ENCODE results near the gene WIZ.
A peak's percentile ranks its signal among the peaks of the same experiment; 100 is the strongest.
"Not testable (repeated sequence)": the region's sequence is repeated elsewhere in the genome, so short reads cannot be mapped to it uniquely, and the experiment has no call there.

WIZ gene

DNA sequence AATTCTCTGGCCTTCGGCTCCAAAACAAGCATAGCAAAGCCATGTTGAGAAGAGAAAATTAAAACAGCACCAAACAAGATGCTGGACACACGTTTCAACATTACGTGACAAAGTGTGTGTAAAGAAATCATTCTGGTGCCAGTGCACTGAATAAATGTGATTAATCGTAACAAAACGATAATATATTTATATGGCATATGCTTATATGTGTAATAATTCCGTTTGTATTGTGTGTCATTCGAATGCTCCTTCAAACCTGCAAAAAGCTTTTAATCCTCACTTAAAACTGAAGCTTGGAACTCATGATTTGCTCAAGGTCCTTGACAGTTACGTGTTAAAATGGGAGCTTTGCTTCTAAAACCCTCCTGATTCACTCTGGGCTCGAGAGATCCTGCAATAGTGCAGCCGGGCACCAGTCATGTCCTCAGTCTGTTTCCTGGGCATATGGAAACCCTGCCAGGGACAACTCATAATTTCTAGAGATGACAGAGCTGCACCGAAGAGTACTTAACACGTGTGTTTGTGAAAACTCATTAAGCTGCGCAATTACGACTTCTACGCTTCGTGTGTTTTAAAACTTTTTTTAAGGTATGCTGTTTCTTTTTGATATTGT, 30.2 kb downstream of the WIZ start:
- peaks cover 46% of the 10 kb centered on the region for H3K4me1 Mint-ChIP-seq
- ATAC-seq = no peak
- peaks cover 40% of the 10 kb centered on the region for H3K36me3 Mint-ChIP-seq
- peak overlapping the region; percentile 100 for H3K4me3 Mint-ChIP-seq
- no peaks in the 10 kb centered on the region for H3K27me3 Mint-ChIP-seq
- H3K27ac Mint-ChIP-seq = peak overlapping the region; percentile 99
- no peaks in the 10 kb centered on the region for H3K9me3 Mint-ChIP-seq

DNA sequence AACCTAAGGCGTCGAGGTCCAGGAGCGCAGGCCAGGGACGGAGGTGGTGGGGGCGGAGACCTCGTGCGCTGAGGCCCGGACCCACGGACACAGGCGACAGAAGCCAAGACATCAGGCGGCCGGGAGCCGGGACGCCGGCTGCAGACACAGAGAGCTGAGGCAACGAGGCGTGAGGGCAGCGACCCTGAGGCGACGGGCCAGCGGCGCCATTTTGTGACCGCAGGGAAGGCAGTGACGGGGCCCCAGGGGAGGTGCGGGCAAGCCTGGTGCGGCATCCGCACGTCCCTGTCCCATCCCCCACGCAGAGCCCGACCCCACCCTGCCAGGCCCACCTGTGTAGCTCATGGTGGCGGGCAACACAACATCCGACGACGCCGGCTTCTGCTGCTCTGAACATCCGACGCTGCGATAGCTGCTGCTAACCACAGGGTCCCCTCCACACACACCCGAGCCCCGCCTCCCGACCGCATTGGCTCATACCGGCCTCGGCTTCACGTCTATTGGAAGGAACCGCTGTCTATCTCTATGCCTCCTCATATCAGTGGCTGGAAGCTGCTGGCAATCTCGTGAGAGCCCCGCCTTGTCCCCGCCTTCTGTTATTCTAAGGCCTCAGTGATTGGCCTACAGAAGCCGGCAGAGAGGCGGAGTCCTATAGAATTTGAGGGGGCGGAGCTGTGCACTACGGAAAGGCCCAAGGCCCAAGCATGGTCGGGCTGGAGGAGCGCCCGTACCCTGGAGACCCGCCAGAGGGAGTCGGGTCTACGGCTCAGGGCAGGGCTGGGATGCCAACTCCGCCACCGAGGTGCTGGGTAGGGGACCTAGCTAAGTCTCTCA, 31.0 kb downstream of the WIZ start, which contains the start of gene AKAP8L:
Gene AKAP8L (minus strand): TSS at position 410 of the 834 bp plus-strand sequence. CDS start 65 bp downstream, at position 345.
- peaks cover 48% of the 10 kb centered on the region for H3K4me1 Mint-ChIP-seq
- H3K36me3 Mint-ChIP-seq = peaks cover 35% of the 10 kb centered on the region
- H3K27me3 Mint-ChIP-seq = no peaks in the 10 kb centered on the region
- peak; percentile 99 for ATAC-seq
- H3K27ac Mint-ChIP-seq = peak within 1 kb of the TSS; percentile 99
- peak within 1 kb of the TSS; percentile 100 for H3K4me3 Mint-ChIP-seq
- no peaks in the 10 kb centered on the region for H3K9me3 Mint-ChIP-seq

GRCh38 chr19:15418231-15418578, 31.6 kb downstream of the WIZ start:
- Mint-ChIP-seq H3K36me3 (peaks cover 29% of the 10 kb centered on the region), H3K4me1 (peaks cover 48% of the 10 kb centered on the region), H3K27me3 (no peaks in the 10 kb centered on the region), H3K9me3 (no peaks in the 10 kb centered on the region), H3K27ac (peak overlapping the region; percentile 99), H3K4me3 (peak overlapping the region; percentile 100)
- no peak for ATAC-seq

GRCh38 chr19:15417699-15418098, 32.1 kb downstream of the WIZ start:
- peak overlapping the region; percentile 100 for H3K4me3 Mint-ChIP-seq
- H3K27ac Mint-ChIP-seq = peak overlapping the region; percentile 99
- H3K36me3 Mint-ChIP-seq = peaks cover 24% of the 10 kb centered on the region
- H3K4me1 Mint-ChIP-seq = peaks cover 51% of the 10 kb centered on the region
- no peak for ATAC-seq
- no peaks in the 10 kb centered on the region for H3K9me3 Mint-ChIP-seq
- H3K27me3 Mint-ChIP-seq = no peaks in the 10 kb centered on the region

DNA sequence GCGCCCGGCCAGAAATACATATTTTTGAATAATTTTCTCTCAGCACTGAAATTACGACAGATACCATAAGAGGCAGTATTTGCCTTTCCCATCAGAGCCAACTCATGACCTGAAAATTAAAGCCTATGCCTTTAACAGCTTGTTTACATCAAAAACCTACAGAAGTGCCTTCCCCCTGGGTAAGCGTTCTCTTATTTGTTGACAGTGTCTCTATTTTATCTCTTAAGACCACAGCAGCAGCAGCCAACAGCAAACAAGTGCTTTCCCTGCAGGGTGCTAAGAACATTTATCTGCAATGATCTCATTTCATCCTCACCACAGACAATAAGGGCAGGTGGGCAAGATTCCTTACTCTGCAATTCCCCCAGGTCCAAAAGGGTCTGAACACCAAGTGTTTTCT, 36.9 kb downstream of the WIZ start:
- Mint-ChIP-seq H3K4me3 (no peak overlapping the region), H3K4me1 (peaks cover 34% of the 10 kb centered on the region), H3K36me3 (peaks cover 31% of the 10 kb centered on the region), H3K9me3 (no peaks in the 10 kb centered on the region), H3K27me3 (no peaks in the 10 kb centered on the region), H3K27ac (no peak overlapping the region)
- no peak for ATAC-seq

GRCh38 chr19:15411351-15411750, 38.4 kb downstream of the WIZ start:
- H3K9me3 Mint-ChIP-seq, H3K27me3 Mint-ChIP-seq, ATAC-seq, H3K27ac Mint-ChIP-seq, H3K4me3 Mint-ChIP-seq: not testable (repeated sequence)
- Mint-ChIP-seq H3K4me1 (peaks cover 20% of the 10 kb centered on the region), H3K36me3 (peaks cover 26% of the 10 kb centered on the region)

GRCh38 chr19:15404780-15405211, 45.0 kb downstream of the WIZ start:
- Mint-ChIP-seq H3K27ac (peak overlapping the region; percentile 40), H3K27me3 (no peaks in the 10 kb centered on the region), H3K36me3 (peaks cover 45% of the 10 kb centered on the region), H3K4me3 (no peak overlapping the region), H3K9me3 (no peaks in the 10 kb centered on the region), H3K4me1 (peaks cover 24% of the 10 kb centered on the region)
- no peak for ATAC-seq

- Mint-ChIP-seq H3K27me3 (no peaks in the 10 kb centered on the region), H3K4me1 (peaks cover 24% of the 10 kb centered on the region), H3K9me3 (no peaks in the 10 kb centered on the region), H3K27ac (peak overlapping the region; percentile 40), H3K4me3 (no peak overlapping the region), H3K36me3 (peaks cover 47% of the 10 kb centered on the region)
- ATAC-seq = no peak
Observed at GRCh38 chr19:15404097-15404779, 45.5 kb downstream of the WIZ start.

- Mint-ChIP-seq H3K9me3 (no peaks in the 10 kb centered on the region), H3K36me3 (peaks cover 44% of the 10 kb centered on the region), H3K4me1 (peaks cover 24% of the 10 kb centered on the region), H3K27me3 (no peaks in the 10 kb centered on the region), H3K4me3 (no peak overlapping the region), H3K27ac (no peak overlapping the region)
- ATAC-seq = no peak
Observed at GRCh38 chr19:15403151-15403531, 46.6 kb downstream of the WIZ start.

DNA sequence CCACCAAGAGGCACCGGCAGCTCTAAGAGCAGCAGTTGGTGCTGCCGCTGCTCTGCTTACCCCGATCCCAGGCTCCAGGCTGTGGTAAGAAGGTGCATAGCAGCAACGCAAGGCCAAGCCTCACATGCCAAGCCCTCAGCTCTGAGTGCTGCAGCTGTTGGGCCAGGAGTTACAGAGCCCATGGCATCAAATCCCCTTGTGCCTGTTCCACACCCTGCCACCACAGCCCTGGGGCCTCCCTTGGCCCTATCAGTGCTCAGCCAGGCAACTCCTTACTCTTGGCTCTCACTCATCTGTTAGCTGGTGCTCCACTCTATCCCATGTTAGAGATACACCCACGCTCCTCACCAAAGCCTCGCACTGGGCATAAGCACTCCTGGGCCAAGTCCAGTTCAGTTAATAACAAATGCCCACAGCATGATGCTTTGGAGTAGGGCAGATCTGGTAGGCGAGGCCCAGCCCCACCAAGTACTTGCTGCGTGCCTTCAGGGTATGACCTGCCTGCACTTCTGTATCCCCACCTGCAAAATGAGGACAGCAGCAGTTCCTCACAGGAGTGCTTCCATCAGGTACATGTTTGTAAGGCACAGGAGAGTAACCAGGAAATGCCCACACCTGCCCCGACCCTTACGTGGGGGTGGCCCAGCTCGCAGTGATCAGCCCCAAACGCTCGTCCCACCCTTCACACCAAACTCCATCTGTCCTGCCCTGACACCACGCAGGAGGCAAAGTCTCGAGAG, 47.2 kb downstream of the WIZ start:
- Mint-ChIP-seq H3K9me3 (no peaks in the 10 kb centered on the region), H3K27ac (no peak overlapping the region), H3K4me1 (peaks cover 24% of the 10 kb centered on the region), H3K27me3 (no peaks in the 10 kb centered on the region), H3K4me3 (no peak overlapping the region), H3K36me3 (peaks cover 48% of the 10 kb centered on the region)
- no peak for ATAC-seq

GRCh38 chr19:15401397-15401710, 48.4 kb downstream of the WIZ start:
- no peaks in the 10 kb centered on the region for H3K27me3 Mint-ChIP-seq
- H3K4me1 Mint-ChIP-seq = peaks cover 30% of the 10 kb centered on the region
- no peak for ATAC-seq
- no peak overlapping the region for H3K27ac Mint-ChIP-seq
- H3K36me3 Mint-ChIP-seq = peaks cover 59% of the 10 kb centered on the region
- H3K9me3 Mint-ChIP-seq = no peaks in the 10 kb centered on the region
- H3K4me3 Mint-ChIP-seq = no peak overlapping the region

GRCh38 chr19:15400521-15401396, 49.0 kb downstream of the WIZ start:
- H3K36me3 Mint-ChIP-seq = peaks cover 59% of the 10 kb centered on the region
- H3K27me3 Mint-ChIP-seq = no peaks in the 10 kb centered on the region
- H3K4me3 Mint-ChIP-seq = no peak overlapping the region
- peaks cover 28% of the 10 kb centered on the region for H3K4me1 Mint-ChIP-seq
- H3K9me3 Mint-ChIP-seq = no peaks in the 10 kb centered on the region
- no peak for ATAC-seq
- no peak overlapping the region for H3K27ac Mint-ChIP-seq

- Mint-ChIP-seq H3K4me1 (peaks cover 18% of the 10 kb centered on the region), H3K4me3 (no peak overlapping the region), H3K27me3 (no peaks in the 10 kb centered on the region), H3K27ac (peak overlapping the region; percentile 7), H3K36me3 (peaks cover 64% of the 10 kb centered on the region), H3K9me3 (no peaks in the 10 kb centered on the region)
- no peak for ATAC-seq
Observed at GRCh38 chr19:15399635-15400034, 50.1 kb downstream of the WIZ start.

GRCh38 chr19:15399234-15399515, 50.6 kb downstream of the WIZ start:
- no peak overlapping the region for H3K4me3 Mint-ChIP-seq
- H3K27ac Mint-ChIP-seq = peak overlapping the region; percentile 7
- H3K27me3 Mint-ChIP-seq = no peaks in the 10 kb centered on the region
- H3K9me3 Mint-ChIP-seq = no peaks in the 10 kb centered on the region
- ATAC-seq = no peak
- peaks cover 66% of the 10 kb centered on the region for H3K36me3 Mint-ChIP-seq
- peaks cover 13% of the 10 kb centered on the region for H3K4me1 Mint-ChIP-seq

Data from stimulated activated memory B cell treated with anti-CD40 and anti-IgM and Interleukin-4, amounts not matched to agents 10 μg/mL and 1 μg/mL and 100 μg/mL, for 72 hours (primary cell).